ENCODE results near the gene CXCL6.

CXCL6 gene

DNA sequence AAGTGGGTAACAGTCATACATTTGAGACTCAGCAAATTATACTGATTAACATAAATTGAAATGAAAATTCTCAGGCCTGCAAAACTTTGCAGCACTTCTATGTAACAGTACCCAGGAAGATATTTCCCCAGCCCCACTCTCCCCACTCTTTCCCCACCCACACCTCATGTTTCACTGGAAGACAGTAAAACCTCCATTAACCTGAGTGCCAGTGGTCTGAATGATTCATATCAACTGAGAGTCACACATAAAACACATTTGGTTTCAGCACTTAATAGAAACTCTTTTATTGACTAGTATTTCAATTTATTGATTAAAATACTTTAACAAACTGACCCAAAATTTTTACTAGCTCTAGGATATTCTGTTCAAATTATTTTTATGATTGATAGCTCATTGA is 6.9 kb downstream of the CXCL6 start:
- DNase-seq, result no peak

GRCh38 chr4:73844345-73844744 is 7.9 kb downstream of the CXCL6 start:
- DNase-seq, result no peak

DNA sequence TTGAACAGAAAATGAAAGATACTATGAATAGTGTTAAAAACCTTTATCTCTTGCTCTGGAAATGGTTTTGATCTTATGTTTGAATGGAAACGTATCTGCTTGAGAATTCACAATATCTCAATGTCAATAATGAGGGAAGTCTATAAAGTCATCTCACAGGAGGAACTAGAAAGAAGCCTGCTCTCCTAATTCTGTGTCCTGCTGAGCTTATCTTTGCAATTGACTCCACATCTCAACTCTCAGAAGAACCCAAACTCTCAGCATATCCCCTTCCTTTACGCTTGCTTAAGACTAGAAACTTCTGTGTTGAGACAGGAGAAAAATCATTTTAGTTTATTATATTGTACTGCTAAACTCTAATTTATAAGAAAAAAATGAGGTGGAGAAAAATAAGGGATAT is 8.3 kb downstream of the CXCL6 start:
- no peak for DNase-seq

DNA sequence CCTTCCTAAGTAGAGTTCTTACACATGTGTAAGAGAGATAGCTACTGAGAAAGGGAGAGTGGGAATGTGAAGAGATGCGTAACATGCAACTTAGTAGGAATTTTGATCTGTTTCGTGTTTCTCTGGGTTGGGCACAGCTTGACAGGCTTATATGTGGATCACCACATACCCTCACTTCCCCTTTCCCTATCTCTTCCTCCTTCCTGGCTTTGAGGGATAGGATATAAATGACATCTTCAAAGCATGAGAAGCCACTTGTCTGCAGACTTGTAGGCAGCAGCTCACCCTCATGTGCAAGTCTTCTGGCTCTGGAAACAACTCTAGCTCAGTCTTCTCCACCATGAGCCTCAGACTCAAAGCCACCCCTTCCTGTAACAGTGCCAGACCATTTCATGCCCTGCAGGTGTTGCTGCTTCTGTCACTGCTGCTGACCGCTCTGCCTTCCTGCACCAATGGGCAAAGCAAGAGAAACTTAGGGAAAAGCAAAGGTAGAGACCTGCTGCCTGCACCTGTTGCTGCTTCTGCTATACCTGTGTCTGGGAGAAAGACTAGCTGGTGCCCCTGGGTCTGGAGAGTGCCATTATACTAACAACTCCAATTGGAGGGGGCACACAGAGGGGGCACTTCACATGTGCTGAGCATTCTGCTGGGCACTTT is 11.2 kb downstream of the CXCL6 start:
- DNase-seq, result no peak

DNA sequence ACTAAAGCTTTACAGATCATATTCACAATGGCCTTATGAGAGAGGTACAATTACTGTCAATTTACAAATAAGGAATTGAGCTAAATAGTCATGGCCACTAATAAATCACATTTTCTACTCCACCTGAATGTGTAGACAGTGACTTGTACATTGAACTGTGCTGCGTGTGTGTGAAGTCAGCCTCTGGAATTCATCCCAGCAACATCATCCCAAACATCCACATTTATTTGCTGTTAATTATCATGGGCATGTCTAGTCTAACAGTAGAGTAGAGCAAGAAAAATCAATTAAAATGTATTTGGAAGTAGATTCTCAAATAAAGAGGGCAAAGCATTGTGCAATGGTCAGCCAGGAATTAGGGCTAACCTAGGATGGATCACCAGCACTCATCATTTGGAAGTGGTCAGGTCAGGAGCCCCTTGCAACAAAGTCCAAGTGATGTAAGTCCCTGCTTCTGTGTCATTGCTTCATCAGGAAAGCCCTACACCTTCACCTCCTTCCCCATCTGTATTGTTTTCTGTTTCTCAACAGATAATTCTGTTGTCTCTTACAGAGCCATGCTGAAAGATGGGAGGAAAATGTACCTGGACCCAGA is 11.8 kb downstream of the CXCL6 start:
- DNase-seq, result no peak

DNA sequence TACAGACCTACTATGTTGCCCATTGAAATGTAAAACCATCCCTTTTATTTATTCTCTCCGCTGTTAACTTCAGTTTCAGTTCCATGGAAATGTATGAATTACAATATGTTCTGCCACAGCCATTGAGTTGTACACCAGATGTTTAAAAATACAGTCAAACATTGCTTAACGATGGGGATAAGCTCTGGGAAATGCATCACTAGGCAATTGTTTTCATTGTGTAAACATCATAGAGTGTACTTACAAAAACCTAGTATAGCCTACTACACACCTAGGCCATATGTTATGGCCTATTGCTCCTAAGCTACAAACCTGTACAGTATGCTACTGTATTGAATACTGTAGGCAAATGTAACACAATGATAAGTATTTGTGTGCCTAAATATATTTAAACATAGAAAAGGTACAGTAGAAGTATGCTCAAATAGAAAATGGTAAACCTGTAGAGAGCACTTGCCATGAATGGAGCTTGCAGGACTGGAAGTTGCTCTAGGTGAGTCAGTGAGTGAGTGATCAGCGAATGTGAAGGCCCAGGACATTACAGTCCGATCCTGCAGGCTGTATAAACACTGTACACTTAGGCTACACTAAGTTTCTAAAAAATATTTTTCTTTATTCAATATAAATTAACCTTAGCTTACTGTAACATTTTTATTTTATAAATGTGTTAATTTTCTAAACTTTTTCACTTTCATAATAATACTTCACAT is 13.9 kb downstream of the CXCL6 start:
- no peak for DNase-seq

DNA sequence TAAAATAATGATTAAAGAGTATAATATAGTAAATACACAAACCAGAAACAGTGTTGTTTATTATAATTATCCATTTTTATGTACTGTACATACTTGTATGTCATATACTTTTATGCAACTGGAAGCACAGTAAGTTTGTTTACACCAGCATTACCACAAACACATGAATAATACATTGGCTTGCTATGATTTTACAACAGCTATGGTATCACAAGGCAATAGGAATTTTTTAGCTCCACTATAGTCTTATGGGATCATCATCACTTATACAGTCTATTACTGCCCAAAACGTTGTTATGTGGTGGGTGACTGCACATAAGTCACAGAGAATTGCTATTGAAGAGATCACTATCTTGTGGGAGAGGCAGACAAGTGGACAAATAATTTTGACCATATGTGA is 14.8 kb downstream of the CXCL6 start:
- DNase-seq, result no peak

DNA sequence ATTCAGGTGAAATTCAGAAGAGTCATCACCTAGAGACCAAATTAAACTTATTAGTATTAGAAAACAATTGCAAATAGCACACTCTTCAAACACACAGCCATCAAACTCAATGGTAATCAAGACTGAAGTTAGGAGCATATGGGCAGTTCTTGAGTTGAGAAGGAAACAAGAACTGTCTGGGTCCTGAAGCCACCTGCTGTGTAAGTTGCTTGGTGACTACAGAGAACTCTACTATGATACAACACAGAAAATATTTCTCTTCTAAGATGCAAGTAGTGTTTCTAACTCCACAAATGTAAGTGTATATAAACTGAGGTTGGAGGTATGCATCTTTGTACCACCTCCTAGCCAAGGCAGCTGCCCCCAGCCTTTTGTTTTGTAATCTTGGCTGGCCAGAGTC is 16.3 kb downstream of the CXCL6 start:
- no peak for DNase-seq

GRCh38 chr4:73853246-73853704 is 16.8 kb downstream of the CXCL6 start, which contains the start of gene PF4V1:
TSS of gene PF4V1 (plus strand) at chr4:73853296. CDS start at chr4:73853363, 67 bp downstream.
- DNase-seq, result no peak

DNA sequence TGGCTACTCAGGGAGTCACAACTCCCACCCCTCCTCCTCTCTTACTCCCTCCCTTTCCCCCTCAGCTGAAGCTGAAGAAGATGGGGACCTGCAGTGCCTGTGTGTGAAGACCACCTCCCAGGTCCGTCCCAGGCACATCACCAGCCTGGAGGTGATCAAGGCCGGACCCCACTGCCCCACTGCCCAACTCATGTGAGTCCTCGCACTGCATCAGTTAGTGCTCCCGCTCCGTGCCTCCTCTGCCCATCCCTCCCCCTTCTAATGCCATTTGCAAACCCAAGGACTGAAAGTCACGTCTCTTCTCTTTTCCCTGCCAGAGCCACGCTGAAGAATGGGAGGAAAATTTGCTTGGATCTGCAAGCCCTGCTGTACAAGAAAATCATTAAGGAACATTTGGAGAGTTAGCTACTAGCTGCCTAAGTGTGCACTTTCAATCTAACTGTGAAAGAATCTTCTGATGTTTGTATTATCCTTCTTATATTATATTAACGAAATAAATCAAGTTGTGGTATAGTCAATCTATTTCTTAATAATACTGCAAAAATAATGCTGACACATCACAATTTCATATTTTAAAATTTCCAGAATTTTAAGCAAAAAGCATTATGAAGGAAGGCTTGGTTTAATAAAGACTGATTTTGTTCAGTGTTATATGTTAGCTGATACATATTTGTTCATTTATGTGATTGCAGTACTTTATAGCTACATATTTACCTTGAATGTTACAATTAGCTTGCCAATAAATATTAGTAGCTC is 17.4 kb downstream of the CXCL6 start:
- DNase-seq, result no peak

DNA sequence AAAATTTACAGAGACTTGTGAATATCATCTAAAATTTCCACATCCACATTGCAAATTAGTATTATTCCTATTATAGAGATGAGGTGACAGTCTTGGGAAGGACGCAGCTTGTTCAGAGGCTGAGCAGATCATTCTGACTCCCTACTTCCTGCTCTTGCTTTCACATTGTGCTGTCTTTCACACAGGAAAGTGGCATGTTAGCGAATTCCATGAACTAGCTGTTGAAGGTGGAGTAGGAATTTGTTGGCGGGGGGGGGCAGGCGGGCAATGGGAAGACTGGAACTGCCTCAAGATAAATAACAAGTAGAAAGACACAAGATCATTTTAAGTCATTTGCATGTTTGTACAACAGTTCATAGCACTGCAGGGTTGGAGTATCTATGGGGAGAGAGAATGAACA is 18.9 kb downstream of the CXCL6 start:
- DNase-seq, result no peak

DNA sequence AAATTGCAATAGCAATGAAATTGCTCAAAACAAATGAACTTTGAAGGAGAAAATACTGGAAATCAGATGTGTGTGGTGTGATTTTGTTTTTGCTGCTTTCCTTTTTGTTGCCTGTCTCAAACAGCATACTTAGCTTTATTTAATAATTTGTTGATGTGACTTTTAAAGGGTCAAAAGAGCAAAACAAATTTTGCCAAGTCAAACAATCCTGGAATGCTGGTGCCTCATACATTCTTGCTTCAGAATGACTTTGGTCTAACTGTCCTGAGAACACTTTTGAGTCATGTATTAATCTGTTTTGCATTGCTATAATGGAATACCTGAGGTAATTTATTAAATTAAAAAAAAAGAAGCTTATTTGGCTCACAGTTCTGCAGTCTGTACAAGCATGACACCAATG is 20.0 kb downstream of the CXCL6 start:
- DNase-seq, result no peak

GRCh38 chr4:73859614-73860088 is 23.2 kb downstream of the CXCL6 start:
- DNase-seq, result no peak

DNA sequence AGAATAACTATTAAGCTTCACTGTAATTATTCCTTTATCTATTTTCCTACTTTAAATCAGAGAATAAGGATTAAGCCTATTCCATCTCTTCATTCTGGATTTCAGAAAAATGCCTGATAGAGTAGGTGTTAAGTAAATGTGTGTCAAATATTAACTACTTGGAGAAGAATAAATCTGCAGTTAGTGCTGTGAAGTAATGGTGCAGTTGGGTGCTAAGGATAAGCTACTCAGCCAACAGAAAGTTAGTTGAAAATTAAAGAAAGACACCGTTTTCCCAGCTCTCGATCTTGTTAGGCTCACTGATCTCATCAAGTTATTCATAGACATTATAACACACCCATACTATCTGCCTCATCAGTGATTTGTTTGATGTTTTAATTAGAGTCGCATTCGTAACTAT is 23.7 kb downstream of the CXCL6 start:
- no peak for DNase-seq

- DNase-seq, result no peak
Measured at GRCh38 chr4:73860917-73861316, 24.4 kb downstream of the CXCL6 start.

GRCh38 chr4:73862322-73862721 is 25.8 kb downstream of the CXCL6 start:
- no peak for DNase-seq

DNA sequence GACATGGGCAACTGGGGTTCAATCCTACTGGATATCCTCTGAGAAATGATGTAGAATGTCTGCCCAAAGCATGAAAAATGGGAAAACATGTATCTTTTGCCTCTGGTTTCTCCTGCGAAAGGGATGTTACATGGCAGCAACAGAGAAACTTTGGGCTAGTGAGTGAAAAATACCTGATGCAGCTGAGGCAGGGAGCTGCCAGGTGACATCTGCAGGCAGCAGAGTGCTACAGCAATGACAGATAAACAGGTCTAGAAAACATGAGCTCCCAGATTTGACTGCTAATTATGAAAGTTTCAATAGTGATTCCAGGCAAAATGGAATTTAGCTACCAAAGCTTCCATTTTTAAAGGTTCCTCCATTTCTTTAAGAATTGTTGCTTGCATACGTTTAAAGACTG is 27.9 kb downstream of the CXCL6 start:
- DNase-seq, result no peak

GRCh38 chr4:73864961-73865360 is 28.5 kb downstream of the CXCL6 start:
- no peak for DNase-seq

DNA sequence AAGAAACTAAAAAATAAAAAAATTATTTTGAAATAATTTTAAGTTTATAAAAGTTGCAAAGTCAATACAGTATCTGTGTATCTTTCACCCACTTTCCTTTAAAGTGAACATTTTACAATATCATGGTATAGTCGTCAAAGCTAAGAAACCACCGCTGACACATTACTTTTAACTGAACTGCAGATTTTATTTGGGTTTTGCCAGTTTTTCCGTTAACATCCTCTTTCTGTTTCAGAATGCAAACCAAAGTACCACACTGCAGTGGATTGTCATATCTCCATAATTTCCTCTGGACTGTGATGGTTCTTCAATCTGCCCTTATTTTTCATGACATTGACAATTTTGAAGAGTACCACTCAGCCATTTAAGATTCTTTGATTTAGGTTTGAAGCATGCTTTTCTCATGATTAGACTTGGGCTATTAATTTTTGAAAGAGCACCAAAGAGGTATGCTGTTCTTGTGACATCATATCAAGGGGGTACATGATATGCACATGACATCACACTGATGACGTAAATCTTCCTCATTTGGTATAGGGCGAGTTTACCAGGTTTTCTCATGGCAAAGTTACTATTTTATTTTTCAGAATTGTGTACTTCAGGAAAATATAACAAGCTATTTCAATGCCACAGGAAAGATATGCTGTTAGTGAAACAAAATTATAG is 29.1 kb downstream of the CXCL6 start:
- DNase-seq, result no peak

- DNase-seq, result no peak
Measured at GRCh38 chr4:73866246-73866645, 29.8 kb downstream of the CXCL6 start.

DNA sequence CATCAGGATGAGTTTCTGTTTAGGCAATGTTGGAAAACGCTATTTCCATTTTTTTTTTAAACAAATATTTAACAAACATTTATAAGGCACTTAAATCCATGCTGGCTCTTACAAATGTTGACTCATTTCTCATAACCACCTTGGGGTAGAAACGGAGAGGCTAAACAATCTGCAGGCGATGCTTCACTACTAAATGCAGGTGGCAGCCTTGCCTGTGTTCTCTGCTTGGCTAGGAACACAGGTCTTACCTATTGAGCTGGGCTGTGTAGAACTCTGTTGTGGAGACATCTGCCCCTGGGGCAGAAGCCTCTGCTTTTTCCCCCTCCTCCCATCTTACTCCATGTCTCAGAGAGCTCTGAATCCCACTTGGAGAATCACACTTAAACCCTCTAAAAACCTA is 31.3 kb downstream of the CXCL6 start:
- no peak for DNase-seq

- DNase-seq, result no peak
Measured at GRCh38 chr4:73868206-73869129, 32.0 kb downstream of the CXCL6 start.

All from stimulated activated CD4-positive, alpha-beta T cell treated with anti-CD3 and anti-CD28 coated beads, Interleukin-4, amount 100 ng/mL, for 4 hours (primary cell).